Stomach smooth muscle (tissue), 2 donors: Measurements from ENCODE around the gene SRGAP2C.
"Not testable (repeated sequence)": the region's sequence is repeated elsewhere in the genome, so short reads cannot be mapped to it uniquely, and the experiment has no call there.

Experiments
- H3K27ac ChIP-seq: one replicate; pipeline ENCODE4 v1.7.0; 2013; ENCODE audit warnings: mild to moderate bottlenecking, low read length, inconsistent platforms
- H3K27me3 ChIP-seq, 2 donors: one replicate each; pipeline ENCODE4 v1.7.0; 2013; ENCODE audit warnings: low read length in 2 of 2; ENCODE audit not compliant: insufficient read depth in 2 of 2, control insufficient read depth in 1 of 2
- H3K36me3 ChIP-seq, 2 donors: one replicate each; pipeline ENCODE4 v1.7.0; 2013; ENCODE audit warnings: low read length in 2 of 2; ENCODE audit not compliant: control insufficient read depth in 2 of 2, insufficient read depth in 2 of 2
- H3K4me1 ChIP-seq: one replicate; pipeline ENCODE4 v1.7.0; 2013; ENCODE audit warnings: low read length; ENCODE audit not compliant: control insufficient read depth, insufficient read depth
- H3K4me3 ChIP-seq, 2 donors: one replicate each; pipeline ENCODE4 v1.7.0; 2013; ENCODE audit warnings: low read length in 2 of 2
- H3K9ac ChIP-seq, 2 donors: one replicate each; pipeline ENCODE4 v1.7.0; 2013; ENCODE audit warnings: low read length in 2 of 2, mild to moderate bottlenecking in 1 of 2
- H3K9me3 ChIP-seq, 2 donors: one replicate each; pipeline ENCODE4 v1.7.0; 2013; ENCODE audit warnings: low read length in 2 of 2; ENCODE audit not compliant: control insufficient read depth in 2 of 2
- donor health status: healthy.
- donor health status: Pancreatic carcinoma.

Gene SRGAP2C

DNA sequence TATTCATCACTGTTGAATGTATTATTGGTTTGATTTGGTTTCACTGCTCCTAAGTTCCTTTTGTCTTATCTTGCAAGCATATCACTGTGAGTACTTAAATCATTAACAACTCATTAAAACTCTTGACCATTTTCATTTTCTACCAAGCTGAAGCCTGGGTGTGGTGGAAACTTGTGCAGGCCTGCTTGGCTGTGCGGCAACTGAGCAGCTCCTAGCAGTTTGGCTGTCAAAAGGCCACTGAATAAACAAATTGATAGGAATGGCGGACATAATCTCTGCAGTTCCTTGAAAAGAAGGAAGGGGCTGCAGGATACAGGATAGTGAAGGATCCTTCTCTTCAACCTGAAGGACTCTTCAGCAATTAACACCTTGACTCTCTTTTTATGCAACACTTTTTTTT is 26.0 kb downstream of the SRGAP2C start:
- H3K27ac ChIP-seq, H3K9ac ChIP-seq, H3K27me3 ChIP-seq, H3K4me3 ChIP-seq, H3K9me3 ChIP-seq, H3K4me1 ChIP-seq, H3K36me3 ChIP-seq: not testable (repeated sequence)

DNA sequence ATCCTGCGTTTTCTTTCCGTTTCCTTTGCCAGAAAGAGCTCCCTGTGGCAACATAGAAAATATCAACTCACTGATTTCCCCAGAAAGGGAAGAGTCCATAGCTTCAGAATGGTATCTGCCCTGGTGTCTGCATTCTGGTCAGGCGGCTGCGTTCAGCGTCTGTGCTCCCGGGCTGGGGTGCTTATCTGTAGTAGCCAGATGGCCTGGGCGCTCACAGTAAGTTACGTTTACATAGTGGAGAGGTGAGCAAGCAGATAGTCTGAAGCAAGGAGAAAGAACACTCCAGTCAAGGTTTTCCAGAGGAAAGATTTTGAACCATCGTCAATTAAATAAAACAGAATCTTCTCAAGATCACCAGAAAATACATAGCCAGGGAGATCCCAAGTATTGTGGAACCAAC is 28.7 kb downstream of the SRGAP2C start:
- not testable (repeated sequence) for H3K36me3 ChIP-seq, H3K9ac ChIP-seq, H3K9me3 ChIP-seq, H3K4me3 ChIP-seq, H3K4me1 ChIP-seq, H3K27me3 ChIP-seq, H3K27ac ChIP-seq

DNA sequence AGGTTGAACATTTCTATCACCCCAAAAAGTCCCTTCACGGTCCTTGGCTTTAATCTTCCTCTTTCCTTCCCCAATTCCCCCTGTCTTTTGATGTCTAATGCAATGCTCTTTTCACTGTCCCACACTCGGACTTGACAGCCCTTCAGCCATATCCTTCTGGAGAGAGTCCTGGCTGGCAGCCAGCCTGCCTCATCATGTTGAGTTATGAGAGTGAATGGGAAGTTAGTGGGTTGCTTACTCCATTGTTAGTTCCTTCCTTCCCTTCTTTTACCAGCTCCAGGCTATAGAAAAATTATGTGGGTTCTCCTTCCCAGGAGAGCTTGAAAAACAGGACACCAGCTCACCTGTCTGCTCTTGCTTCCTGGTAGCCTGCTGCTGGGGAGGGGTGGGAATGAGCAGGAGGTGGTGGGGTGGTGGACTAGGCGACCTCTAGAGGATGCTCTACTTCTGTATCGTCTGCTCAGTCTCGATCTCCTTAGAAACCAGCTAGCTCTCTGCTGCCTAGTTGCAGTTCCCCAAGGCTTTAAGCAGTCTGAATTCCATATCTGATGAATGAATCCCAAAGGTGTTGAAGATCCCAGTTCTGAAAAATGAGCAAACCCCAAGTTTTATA is 29.9 kb downstream of the SRGAP2C start:
- not testable (repeated sequence) for H3K4me1 ChIP-seq, H3K9ac ChIP-seq, H3K36me3 ChIP-seq, H3K4me3 ChIP-seq, H3K27ac ChIP-seq, H3K27me3 ChIP-seq, H3K9me3 ChIP-seq

DNA sequence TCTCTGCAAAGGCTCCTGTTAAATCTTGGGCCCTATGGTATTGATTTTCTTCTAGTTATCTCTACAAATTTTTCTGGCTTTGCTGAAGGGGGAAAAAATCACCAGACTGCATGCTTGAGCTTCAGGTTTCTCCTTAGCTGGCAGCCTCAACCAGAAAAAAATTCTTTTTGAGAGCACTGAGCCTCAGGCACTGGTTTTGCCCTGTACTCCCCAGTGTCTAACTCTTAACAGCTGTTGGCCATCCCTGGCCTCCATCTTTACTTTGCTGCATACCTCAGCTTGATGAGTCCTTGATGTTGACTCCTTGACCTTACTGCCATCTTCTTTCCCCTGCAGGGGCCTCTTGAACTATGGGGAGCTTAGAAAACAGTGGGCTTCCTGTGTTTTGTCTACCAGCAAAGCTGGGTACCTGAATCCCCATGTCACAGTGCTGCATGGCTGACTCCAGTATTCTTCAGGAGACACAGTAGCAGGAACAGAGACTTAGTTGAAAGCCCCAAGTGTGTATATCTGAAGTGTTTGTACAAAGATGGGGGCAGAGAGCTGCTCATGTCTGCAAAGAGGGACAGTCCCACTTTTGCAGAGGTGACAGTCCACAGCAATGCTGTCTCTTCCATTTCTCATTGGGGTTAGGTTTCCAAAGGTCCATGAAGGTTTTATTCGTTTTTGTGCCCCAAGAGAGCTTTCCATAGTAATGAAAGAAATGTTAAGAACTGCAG is 31.1 kb downstream of the SRGAP2C start:
- not testable (repeated sequence) for H3K9me3 ChIP-seq, H3K27me3 ChIP-seq, H3K9ac ChIP-seq, H3K4me3 ChIP-seq, H3K27ac ChIP-seq, H3K36me3 ChIP-seq, H3K4me1 ChIP-seq

DNA sequence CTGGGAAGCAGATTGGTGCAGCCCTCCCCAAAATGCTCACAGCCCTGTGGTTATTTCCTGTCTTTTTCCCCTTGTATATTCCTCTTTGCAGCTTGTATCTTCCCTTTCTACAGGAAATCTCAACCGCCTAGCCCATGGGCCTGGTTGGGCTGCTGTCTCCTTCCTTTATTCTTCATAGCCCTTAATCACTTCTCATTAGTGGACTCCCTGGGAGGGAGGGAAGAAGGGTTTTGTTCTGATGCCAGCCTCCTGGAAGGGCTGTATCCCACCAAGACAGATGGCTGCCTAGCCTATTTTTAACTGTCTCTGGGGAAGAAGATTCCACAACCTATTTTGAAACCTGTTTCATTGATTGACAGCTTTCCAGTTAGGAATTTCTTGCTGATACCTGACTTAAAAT is 31.9 kb downstream of the SRGAP2C start:
- H3K4me3 ChIP-seq, H3K9ac ChIP-seq, H3K4me1 ChIP-seq, H3K27me3 ChIP-seq, H3K27ac ChIP-seq, H3K36me3 ChIP-seq, H3K9me3 ChIP-seq: not testable (repeated sequence)

DNA sequence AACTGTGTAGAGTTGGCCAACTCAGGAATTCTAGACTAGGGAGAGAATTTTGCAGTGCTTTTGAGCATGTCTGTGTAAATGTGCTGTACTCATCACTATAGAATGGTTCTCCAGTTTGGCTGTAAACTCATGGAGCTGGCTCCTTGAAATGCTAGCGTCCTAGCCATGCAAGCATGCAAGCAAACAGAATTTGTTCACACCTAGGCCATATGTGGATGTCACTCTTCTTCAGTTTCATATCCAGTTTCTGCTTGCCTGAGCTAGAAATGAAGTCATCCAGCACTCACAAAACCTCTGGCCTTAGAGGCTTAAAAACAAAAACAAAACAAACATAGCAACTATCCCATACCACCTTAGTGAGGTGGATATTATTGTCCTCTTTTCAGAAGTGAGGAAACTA is 37.0 kb downstream of the SRGAP2C start:
- H3K36me3 ChIP-seq, H3K4me1 ChIP-seq, H3K9me3 ChIP-seq, H3K27me3 ChIP-seq, H3K9ac ChIP-seq, H3K27ac ChIP-seq, H3K4me3 ChIP-seq: not testable (repeated sequence)

DNA sequence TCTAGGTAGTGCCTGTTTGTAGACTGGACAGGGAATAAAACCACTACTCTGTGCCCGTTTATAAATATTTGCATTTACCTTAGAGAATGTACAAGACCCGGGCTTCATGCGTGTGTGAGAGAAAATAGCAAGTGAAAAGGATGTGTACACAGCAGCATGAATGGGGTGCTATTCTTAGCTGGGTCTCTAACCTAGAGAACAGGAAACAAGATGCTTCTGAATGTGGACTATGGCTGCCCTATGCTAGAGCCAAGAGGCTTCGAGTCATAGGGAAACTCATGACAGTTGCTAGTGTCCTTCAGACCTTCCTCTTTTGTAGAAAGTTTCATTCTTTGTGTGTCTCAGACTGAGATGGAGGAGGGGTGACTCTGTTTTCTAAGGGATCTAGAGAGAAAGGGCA is 39.9 kb downstream of the SRGAP2C start:
- H3K4me1 ChIP-seq, H3K4me3 ChIP-seq, H3K36me3 ChIP-seq, H3K27ac ChIP-seq, H3K9me3 ChIP-seq, H3K9ac ChIP-seq, H3K27me3 ChIP-seq: not testable (repeated sequence)

DNA sequence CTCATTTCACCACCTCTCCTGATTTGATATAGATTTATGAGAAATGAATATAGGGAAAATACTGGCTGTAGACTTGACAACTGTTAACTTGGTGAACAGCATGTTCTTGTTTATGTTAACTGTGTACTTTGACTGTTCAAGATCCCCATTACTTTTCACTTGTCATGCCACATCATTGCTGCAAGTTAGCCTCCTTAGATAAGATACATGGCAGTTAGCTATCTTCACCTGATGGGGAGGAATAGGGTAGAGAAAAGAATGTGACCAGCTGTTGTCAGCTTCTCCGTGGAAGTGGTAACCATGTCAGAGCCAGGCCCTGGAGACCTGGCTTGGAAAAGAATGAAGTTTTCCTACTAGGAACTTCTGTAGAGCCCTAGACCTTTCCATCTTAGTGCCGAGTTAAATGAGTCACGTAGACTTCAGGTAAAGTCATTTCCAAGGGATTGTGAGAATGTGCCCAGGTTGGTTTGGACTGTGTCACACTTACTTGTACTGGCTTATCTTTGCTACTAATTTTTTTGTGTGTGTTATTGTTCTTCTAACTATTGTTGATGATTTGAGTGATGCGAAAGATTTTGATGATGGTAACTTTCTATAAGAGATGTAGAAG is 41.6 kb downstream of the SRGAP2C start:
- not testable (repeated sequence) for H3K9me3 ChIP-seq, H3K4me1 ChIP-seq, H3K4me3 ChIP-seq, H3K9ac ChIP-seq, H3K27me3 ChIP-seq, H3K36me3 ChIP-seq, H3K27ac ChIP-seq

DNA sequence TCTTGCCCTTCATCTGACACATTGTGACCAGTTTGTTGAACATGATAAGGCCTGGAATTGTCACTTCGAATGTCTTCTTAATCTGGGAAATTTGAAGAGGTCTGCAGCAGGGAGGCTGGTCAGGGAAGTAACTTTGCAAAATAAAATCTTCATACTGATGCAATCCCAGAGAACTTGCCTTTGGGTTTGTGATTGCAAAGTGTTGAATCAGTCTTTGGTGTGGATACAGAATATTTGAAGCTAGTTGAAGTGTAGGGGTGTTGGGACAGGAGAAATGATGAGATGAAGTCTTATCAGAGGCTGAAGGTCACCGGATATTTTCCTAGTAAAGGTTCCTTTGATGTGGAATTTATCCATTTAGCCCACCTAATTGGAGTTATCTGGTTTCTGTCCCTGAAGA is 42.1 kb downstream of the SRGAP2C start:
- H3K9me3 ChIP-seq, H3K4me3 ChIP-seq, H3K4me1 ChIP-seq: not testable (repeated sequence)

DNA sequence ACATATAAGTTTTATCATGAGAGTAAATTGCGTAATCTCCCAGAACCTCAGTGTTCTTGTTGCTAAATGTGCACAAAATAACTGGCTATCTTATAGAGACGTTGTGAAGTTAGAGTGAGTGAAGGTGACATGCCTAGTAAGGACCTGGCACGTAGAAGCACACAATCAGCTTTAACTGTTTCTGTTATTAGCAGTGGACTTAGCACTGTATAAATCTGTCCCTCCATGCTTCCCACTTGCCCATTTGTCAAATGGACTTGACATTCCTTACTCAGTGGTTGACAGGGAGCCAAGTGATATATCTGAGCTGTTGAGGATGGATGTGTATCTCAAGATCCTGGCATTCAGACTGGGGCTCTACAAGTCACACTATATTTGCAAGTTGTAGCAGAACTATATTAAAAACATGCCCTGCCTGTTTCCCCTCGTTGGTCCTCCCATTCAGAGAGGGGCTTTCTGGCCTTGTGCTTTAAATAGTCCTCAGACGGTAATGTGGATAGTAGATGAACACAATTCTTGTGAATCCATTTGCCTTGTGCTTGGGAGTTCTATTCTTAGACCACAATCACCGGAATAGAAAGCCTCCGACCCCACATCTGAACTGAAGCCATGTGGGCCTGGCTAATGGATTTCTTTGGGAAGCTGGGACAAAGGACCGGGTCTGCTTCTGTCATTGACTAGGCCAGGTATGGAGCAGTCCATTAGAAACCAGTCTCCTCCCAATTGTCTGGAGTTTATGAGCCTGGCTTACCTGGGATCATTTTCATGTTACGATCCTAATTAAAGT is 43.0 kb downstream of the SRGAP2C start:
- H3K9ac ChIP-seq, H3K4me1 ChIP-seq, H3K4me3 ChIP-seq, H3K27me3 ChIP-seq, H3K9me3 ChIP-seq, H3K36me3 ChIP-seq, H3K27ac ChIP-seq: not testable (repeated sequence)

More for the DNA sequence above, 42.1 kb downstream of the SRGAP2C start:
- not testable (repeated sequence) for H3K27me3 ChIP-seq, H3K9ac ChIP-seq, H3K27ac ChIP-seq, H3K36me3 ChIP-seq

DNA sequence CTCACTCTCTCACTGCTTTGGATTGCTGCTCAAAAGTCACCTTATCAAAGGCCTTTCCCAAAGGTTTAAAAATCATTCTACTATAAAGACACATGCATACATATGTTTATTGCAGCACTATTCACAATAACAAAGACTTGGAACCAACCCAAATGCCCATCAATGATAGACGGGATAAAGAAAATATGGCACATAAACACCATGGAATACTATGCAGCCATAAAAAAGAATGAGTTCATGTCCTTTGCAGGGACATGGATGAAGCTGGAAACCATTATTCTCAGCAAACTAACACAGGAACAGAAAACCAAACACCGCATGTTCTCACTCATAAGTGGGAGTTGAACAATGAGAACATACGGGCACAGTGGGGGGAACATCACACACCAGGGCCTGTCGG is 45.9 kb downstream of the SRGAP2C start:
- H3K9me3 ChIP-seq, H3K4me3 ChIP-seq, H3K27me3 ChIP-seq, H3K4me1 ChIP-seq, H3K36me3 ChIP-seq, H3K27ac ChIP-seq, H3K9ac ChIP-seq: not testable (repeated sequence)
